C4-2B (cell line): ENCODE data around the gene TMEM106C.

ENCODE experiments used
- ZFX ChIP-seq: fragments of 450-650 bp; IDR thresholded peaks from 2 replicates; pipeline ENCODE4 v1.6.1; 2017
- TF ChIP-seq, protein P1 (sequence below): fragments of 450-650 bp; conservative IDR thresholded peaks from 2 replicates; pipeline ENCODE4 v1.5.1; 2017; ENCODE audit warnings: mild to moderate bottlenecking

DNA sequence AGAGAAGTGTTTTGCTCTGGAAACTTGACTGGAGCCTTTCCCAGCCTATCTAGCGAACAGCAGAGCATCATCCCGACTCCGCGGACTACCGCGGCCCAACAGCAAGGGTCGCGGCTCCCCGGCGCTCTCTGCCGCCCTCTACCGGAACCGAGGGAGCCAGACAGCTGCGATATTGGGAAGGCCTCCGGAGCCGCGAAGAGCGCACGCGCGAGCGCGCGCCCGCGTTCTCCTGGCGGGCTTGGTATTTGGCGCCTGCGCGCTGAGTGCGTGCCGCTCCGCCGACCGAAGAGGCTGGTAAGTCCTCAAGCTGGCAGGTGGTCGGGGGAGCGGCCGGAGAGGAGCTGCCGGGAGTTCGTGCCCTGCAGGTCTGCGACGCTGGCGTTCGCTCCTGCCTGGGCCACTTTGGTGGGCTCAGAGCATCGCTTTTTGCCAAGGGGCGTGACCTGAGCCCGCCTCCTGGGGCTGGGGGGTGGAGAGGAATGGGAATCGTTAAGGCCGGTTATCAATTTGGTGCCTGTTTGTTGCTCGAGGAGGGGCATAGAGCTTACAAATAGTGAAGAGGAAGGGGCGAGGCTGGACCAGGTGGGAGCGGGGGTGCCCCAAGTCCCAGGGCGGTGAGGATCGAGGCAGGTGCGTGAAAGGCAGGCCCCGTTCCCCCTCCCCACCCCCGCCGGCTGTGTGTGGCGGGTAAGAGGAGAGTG is at the start of gene TMEM106C:
- TF ChIP-seq, protein P1, sequence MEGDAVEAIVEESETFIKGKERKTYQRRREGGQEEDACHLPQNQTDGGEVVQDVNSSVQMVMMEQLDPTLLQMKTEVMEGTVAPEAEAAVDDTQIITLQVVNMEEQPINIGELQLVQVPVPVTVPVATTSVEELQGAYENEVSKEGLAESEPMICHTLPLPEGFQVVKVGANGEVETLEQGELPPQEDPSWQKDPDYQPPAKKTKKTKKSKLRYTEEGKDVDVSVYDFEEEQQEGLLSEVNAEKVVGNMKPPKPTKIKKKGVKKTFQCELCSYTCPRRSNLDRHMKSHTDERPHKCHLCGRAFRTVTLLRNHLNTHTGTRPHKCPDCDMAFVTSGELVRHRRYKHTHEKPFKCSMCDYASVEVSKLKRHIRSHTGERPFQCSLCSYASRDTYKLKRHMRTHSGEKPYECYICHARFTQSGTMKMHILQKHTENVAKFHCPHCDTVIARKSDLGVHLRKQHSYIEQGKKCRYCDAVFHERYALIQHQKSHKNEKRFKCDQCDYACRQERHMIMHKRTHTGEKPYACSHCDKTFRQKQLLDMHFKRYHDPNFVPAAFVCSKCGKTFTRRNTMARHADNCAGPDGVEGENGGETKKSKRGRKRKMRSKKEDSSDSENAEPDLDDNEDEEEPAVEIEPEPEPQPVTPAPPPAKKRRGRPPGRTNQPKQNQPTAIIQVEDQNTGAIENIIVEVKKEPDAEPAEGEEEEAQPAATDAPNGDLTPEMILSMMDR: peak; percentile 100
- peak; percentile 62 for TF ChIP-seq ZFX
